GM23338 (cell line): Measurements from ENCODE around the gene CEACAM16. TPM values are rescaled to one million over a fixed set of nuclear protein-coding genes. Genes with fewer than 3 reads are reported as not detected.

ENCODE experiments used
- CREB1 ChIP-seq: fragments of 250-450 bp; sonication (Bioruptor Pico); IDR thresholded peaks from 2 replicates; pipeline ENCODE4 v1.5.0; 2020; ENCODE audit warnings: low read depth, mild to moderate bottlenecking, moderate library complexity
- EZH2 ChIP-seq: fragments of 200-600 bp; sonication (generic); IDR thresholded peaks from one replicate; pipeline ENCODE4 v1.8.0; 2017; ENCODE audit warnings: antibody characterized with exemption, mild to moderate bottlenecking, low read depth; ENCODE audit not compliant: unreplicated experiment
- EZH2phosphoT487 ChIP-seq: fragments of 200-600 bp; sonication (generic); IDR thresholded peaks from one replicate; pipeline ENCODE4 v1.8.1; 2018; ENCODE audit warnings: antibody characterized with exemption; ENCODE audit not compliant: unreplicated experiment
- JUNB ChIP-seq: IDR thresholded peaks from one replicate; pipeline ENCODE4 v1.6.1; 2016; ENCODE audit warnings: antibody characterized with exemption; ENCODE audit not compliant: unreplicated experiment
- NANOG ChIP-seq: IDR thresholded peaks from 2 replicates; pipeline ENCODE4 v1.6.1; 2016; ENCODE audit warnings: antibody characterized with exemption, borderline replicate concordance
- POLR2AphosphoS5 ChIP-seq: IDR thresholded peaks from 2 replicates; pipeline ENCODE4 v1.6.1; 2016; ENCODE audit warnings: antibody characterized with exemption, low read depth
- STAT1 ChIP-seq: IDR thresholded peaks from one replicate; pipeline ENCODE4 v1.6.1; 2016; ENCODE audit warnings: antibody characterized with exemption; ENCODE audit not compliant: unreplicated experiment
- ZNF114 ChIP-seq: fragments of 250-450 bp; sonication (Bioruptor Pico); IDR thresholded peaks from 2 replicates; pipeline ENCODE4 v1.5.0; 2020; ENCODE audit warnings: mild to moderate bottlenecking, moderate library complexity
- ZNF331 ChIP-seq: fragments of 250-450 bp; sonication (Bioruptor Pico); IDR thresholded peaks from 2 replicates; pipeline ENCODE4 v1.5.0; 2020; ENCODE audit warnings: low read depth, mild to moderate bottlenecking, moderate library complexity
- polyA plus RNA-seq: library from polyadenylated mRNA; unstranded; fragments of >200 nt; fragmentation: Nextera tagmentation; extraction: Ambion mirVana; gene quantifications from 2 replicates; pipeline ENCODE4 v1.2.1, GENCODE V29; 2016
- total RNA-seq: library from RNA; depleted of rRNA; stranded (reverse); fragments of >200 nt; shearing (Covaris generic); gene quantifications from 2 replicates; pipeline ENCODE4 v1.2.3, GENCODE V29; 2014
- TF ChIP-seq, protein P1 (sequence below): fragments of 250-450 bp; sonication (Bioruptor Pico); IDR thresholded peaks from 2 replicates; pipeline ENCODE4 v1.5.0; 2020; ENCODE audit warnings: mild to moderate bottlenecking, moderate library complexity
- TF ChIP-seq, protein P2 (sequence below): IDR thresholded peaks from 2 replicates; pipeline ENCODE4 v1.6.1; 2016; ENCODE audit warnings: antibody characterized with exemption
- TF ChIP-seq, protein P3 (sequence below), 2 experiments: fragments of 200-600 bp in 1 of 2; sonication (generic) in 1 of 2; conservative IDR thresholded peaks; 2 replicates each; pipeline versions ENCODE4 v1.5.1 to v1.6.1; 2016 to 2017; ENCODE audit warnings: antibody characterized with exemption in 2 of 2, low read depth in 2 of 2, mild to moderate bottlenecking in 2 of 2, moderate library complexity in 1 of 2

Gene CEACAM16
- total and polyA plus RNA-seq, 2 experiments from 2014 or later = not detected

DNA sequence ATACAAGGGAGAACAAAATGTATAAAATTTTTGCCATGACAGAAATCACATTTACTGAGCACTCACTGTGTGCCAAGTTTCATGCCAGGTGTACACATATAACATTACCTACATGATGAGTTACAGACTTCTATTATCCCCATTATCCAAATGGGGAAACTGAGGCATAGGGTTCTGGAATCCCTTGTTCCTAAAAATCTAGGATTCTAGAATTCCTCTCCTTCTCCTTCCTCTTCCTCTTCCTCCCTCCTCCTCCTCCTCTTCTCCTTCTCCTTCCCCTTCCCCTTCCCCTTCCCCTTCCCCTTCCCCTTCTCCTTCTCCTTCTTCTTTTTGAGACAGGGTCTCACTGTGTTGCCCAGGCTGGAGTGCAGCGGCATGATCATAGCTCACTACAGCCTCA is 35.4 kb downstream of the CEACAM16 start (continued):
- TF ChIP-seq, protein P1, sequence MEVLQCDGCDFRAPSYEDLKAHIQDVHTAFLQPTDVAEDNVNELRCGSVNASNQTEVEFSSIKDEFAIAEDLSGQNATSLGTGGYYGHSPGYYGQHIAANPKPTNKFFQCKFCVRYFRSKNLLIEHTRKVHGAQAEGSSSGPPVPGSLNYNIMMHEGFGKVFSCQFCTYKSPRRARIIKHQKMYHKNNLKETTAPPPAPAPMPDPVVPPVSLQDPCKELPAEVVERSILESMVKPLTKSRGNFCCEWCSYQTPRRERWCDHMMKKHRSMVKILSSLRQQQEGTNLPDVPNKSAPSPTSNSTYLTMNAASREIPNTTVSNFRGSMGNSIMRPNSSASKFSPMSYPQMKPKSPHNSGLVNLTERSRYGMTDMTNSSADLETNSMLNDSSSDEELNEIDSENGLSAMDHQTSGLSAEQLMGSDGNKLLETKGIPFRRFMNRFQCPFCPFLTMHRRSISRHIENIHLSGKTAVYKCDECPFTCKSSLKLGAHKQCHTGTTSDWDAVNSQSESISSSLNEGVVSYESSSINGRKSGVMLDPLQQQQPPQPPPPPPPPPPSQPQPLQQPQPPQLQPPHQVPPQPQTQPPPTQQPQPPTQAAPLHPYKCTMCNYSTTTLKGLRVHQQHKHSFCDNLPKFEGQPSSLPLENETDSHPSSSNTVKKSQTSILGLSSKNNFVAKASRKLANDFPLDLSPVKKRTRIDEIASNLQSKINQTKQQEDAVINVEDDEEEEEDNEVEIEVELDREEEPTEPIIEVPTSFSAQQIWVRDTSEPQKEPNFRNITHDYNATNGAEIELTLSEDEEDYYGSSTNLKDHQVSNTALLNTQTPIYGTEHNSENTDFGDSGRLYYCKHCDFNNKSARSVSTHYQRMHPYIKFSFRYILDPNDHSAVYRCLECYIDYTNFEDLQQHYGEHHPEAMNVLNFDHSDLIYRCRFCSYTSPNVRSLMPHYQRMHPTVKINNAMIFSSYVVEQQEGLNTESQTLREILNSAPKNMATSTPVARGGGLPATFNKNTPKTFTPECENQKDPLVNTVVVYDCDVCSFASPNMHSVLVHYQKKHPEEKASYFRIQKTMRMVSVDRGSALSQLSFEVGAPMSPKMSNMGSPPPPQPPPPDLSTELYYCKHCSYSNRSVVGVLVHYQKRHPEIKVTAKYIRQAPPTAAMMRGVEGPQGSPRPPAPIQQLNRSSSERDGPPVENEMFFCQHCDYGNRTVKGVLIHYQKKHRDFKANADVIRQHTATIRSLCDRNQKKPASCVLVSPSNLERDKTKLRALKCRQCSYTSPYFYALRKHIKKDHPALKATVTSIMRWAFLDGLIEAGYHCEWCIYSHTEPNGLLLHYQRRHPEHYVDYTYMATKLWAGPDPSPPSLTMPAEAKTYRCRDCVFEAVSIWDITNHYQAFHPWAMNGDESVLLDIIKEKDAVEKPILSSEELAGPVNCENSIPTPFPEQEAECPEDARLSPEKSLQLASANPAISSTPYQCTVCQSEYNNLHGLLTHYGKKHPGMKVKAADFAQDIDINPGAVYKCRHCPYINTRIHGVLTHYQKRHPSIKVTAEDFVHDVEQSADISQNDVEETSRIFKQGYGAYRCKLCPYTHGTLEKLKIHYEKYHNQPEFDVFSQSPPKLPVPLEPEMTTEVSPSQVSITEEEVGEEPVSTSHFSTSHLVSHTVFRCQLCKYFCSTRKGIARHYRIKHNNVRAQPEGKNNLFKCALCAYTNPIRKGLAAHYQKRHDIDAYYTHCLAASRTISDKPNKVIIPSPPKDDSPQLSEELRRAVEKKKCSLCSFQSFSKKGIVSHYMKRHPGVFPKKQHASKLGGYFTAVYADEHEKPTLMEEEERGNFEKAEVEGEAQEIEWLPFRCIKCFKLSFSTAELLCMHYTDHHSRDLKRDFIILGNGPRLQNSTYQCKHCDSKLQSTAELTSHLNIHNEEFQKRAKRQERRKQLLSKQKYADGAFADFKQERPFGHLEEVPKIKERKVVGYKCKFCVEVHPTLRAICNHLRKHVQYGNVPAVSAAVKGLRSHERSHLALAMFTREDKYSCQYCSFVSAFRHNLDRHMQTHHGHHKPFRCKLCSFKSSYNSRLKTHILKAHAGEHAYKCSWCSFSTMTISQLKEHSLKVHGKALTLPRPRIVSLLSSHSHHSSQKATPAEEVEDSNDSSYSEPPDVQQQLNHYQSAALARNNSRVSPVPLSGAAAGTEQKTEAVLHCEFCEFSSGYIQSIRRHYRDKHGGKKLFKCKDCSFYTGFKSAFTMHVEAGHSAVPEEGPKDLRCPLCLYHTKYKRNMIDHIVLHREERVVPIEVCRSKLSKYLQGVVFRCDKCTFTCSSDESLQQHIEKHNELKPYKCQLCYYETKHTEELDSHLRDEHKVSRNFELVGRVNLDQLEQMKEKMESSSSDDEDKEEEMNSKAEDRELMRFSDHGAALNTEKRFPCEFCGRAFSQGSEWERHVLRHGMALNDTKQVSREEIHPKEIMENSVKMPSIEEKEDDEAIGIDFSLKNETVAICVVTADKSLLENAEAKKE (CRISPR knock-in tag) = no peak
- no peak for TF ChIP-seq EZH2
- no peak for TF ChIP-seq CREB1 (CRISPR knock-in tag)
- TF ChIP-seq, protein P2, sequence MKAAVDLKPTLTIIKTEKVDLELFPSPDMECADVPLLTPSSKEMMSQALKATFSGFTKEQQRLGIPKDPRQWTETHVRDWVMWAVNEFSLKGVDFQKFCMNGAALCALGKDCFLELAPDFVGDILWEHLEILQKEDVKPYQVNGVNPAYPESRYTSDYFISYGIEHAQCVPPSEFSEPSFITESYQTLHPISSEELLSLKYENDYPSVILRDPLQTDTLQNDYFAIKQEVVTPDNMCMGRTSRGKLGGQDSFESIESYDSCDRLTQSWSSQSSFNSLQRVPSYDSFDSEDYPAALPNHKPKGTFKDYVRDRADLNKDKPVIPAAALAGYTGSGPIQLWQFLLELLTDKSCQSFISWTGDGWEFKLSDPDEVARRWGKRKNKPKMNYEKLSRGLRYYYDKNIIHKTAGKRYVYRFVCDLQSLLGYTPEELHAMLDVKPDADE = no peak
- TF ChIP-seq POLR2AphosphoS5 = no peak
- TF ChIP-seq, protein P3, sequence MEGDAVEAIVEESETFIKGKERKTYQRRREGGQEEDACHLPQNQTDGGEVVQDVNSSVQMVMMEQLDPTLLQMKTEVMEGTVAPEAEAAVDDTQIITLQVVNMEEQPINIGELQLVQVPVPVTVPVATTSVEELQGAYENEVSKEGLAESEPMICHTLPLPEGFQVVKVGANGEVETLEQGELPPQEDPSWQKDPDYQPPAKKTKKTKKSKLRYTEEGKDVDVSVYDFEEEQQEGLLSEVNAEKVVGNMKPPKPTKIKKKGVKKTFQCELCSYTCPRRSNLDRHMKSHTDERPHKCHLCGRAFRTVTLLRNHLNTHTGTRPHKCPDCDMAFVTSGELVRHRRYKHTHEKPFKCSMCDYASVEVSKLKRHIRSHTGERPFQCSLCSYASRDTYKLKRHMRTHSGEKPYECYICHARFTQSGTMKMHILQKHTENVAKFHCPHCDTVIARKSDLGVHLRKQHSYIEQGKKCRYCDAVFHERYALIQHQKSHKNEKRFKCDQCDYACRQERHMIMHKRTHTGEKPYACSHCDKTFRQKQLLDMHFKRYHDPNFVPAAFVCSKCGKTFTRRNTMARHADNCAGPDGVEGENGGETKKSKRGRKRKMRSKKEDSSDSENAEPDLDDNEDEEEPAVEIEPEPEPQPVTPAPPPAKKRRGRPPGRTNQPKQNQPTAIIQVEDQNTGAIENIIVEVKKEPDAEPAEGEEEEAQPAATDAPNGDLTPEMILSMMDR (conservative IDR thresholded peaks at IDR 0.05; ENCODE audit: low read depth in 2 of 2) = no peak
- no peak for TF ChIP-seq NANOG
- TF ChIP-seq ZNF114 (CRISPR knock-in tag) = no peak
- TF ChIP-seq STAT1 = no peak
- TF ChIP-seq ZNF331 = no peak
- no peak for TF ChIP-seq EZH2phosphoT487
- no peak for TF ChIP-seq JUNB
